GM18507 (cell line): ENCODE measurements around the gene ZNF699.
"Not testable (repeated sequence)": the region's sequence is repeated elsewhere in the genome, so short reads cannot be mapped to it uniquely, and the experiment has no call there.

Experiments
- DNase-seq: peaks from one replicate; pipeline ENCODE4 v3.0.0; 2011; ENCODE audit warnings: low read depth; ENCODE audit not compliant: insufficient read length; ENCODE audit errors: extremely low spot score
- FAIRE-seq: peaks from 2 replicates; lab custom pipeline; 2011; peaks lifted over from hg19 to GRCh38; lab: Jason Lieb, UNC

ZNF699 gene

GRCh38 chr19:9295411-9295849, 14.2 kb downstream of the ZNF699 start:
- DNase-seq, result no peak
- FAIRE-seq, result no peak

DNA sequence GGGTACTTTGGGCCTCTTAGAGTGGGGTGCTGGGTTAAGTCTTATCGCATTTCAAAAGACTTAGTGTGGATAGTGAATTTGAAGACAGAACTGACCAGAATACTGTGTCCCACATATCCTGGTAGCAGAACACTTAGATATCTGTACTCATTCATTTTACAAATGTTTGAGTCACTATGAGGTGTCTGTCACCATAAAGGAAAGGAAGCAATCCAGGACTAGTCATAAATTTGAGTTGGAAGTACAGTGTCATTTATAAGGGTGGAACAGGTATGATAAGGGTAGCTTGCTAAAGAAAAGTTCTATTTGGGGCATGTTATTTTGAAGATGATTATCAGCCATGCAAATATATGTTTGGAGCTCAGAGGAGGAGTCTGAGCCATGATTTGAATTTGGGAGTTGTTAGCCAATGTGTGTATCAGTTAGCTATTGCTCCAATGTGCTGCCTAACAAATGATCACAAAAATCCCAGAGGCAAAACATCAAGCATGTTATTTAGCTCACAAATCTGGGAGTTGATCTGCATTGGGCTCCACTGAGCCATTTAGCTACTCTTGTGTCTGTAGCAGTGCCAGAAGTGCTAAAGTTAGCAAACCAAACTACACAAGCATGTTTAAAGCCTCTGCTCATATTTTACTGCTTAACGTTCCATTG, 20.3 kb downstream of the ZNF699 start:
- FAIRE-seq, result no peak
- DNase-seq, result no peak

- not testable (repeated sequence) for FAIRE-seq, DNase-seq
Measured at GRCh38 chr19:9283485-9283884, 26.2 kb downstream of the ZNF699 start.

DNA sequence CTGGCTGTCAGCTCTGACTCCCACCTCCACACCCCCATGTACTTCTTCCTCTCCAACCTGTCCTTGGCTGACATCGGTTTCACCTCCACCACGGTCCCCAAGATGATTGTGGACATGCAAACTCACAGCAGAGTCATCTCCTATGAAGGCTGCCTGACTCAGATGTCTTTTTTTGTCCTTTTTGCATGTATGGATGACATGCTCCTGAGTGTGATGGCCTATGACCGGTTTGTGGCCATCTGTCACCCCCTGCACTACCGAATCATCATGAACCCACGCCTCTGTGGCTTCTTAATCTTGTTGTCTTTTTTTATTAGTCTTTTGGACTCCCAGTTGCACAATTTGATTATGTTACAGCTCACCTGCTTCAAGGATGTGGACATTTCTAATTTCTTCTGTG, 58.4 kb downstream of the ZNF699 start:
- FAIRE-seq, result no peak

DNA sequence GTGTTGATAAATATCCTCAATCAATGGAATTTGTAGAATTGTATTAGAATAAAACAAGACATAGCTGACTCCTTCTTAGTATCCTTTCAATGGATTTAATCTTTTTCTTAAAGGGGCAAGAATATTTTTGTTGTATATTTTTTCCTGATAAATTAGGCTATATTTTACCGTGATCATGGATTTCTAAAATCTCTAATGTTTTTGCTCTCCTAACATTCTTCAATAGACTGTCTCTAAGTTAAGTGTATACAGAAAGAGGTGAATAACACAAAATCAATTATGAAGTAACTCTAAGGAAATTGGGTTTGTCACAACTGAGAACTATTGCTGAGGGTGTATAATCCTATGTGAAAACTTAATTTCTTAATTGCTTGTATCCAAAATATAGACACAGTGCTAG, 59.0 kb downstream of the ZNF699 start, which contains the start of gene OR7E24:
Gene OR7E24, plus strand, starts transcription at position 301 of the 400 bp plus-strand sequence. CDS start 114 bp downstream, outside the sequence.
- FAIRE-seq (no peak), DNase-seq (no peak)

More for the DNA sequence above, 58.4 kb downstream of the ZNF699 start:
- DNase-seq, result no peak
